GM11168 (cell line): ENCODE results near the gene METTL1.
"Not testable (repeated sequence)": the region's sequence is repeated elsewhere in the genome, so short reads cannot be mapped to it uniquely, and the experiment has no call there.

Experiments used
- in situ Hi-C: fragments of 300-500 bp; cut with MboI; formaldehyde crosslinking; loops from one replicate; pipeline ENCODE4 v1.12.0; 2022; ENCODE audit warnings: low sequenced_read_pairs; ENCODE audit not compliant: unreplicated experiment

Gene METTL1

DNA sequence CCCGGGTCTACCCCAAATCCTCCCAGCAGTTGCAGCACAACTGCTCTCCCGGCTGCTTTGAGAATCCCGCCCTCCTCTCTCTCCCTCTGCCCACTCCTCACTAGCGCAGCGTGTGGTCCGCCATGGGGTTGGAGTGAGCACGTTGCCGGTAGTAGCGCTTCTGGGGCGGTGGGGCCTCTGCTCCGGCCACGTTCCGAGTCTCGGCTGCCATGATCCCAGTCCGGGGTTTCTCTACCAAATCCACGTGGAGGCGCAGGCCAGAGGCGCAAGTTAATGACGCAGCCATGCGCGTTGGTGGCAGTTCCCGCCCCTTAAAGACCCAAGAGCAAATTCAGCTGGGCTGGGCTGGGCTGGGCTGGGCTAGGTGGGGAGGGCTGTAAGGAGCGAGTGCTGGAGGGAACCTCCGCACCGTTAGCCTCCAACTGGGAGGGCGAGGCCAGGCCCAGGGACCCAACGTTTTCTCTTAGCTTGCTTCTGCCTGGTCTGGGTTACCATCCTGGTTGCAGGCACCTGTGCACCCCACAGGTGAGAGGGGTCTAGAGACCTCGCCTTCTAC is at the start of gene METTL1:
METTL1 (minus strand) TSS at position 233 of the 556 bp plus-strand sequence; CDS start at position 211, 22 bp downstream.
- in situ Hi-C loops: no loop called here

DNA sequence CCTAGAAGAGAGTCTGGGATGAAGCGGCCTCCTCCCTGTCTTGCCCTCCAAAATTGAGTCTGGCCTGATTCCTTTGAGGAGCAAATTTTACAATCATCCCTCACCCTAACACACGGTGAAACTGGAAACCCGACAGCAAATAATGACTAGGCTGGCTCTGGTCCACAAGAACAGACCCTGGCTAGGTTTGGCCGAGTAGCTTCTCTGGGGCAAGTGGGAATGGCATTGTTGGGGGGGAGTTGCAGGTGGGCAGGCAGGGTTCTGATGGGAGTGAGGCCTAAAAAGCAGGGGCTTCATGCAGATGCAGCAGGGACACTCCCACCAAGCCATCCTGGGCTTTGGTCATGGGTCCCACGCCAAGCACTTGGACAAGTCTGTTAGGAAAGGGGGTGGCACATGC is 49.1 kb upstream of the METTL1 start:
- in situ Hi-C loops: not testable (repeated sequence)

DNA sequence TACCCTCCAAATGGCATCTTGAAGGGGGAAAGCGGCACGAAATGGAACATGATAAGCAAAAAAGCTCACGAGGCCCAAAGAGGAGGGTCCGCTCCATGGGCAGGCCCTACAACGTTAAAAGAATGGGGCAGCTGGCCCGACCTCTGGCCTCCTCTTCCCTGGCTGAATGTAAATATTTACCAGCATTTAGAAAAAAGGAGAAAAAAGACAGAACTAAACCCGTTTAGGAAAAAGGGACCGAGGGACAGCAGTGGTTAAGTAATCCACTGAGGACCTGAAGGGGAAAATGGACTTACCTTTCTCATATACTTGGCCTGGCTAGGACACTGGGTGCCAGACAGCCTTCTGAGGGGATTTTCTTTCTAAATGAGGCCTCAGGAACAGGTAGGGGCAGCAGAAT is 48.2 kb upstream of the METTL1 start:
- in situ Hi-C loops: not testable (repeated sequence)

- in situ Hi-C loops: not testable (repeated sequence)
These were observed 46.1 kb upstream of the METTL1 start for GRCh38 chr12:57817990-57818331.

GRCh38 chr12:57817261-57817989 is 45.5 kb upstream of the METTL1 start:
- in situ Hi-C loops: no loop called here

DNA sequence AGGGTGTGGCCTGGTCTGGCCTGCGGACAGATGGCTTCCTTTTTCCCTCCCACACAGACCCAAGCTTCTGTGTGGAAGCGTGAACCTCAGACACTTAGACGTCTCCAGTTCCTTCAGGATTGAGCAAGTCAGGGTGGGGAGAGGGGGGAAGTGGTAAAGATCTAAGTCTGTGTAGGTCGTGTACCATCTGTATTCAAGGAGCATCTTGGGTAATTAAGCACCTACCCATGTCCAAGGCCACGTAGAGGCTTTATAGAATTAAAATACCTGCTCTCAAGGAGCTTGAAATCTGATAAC is 44.9 kb upstream of the METTL1 start:
- in situ Hi-C loops: no loop called here

DNA sequence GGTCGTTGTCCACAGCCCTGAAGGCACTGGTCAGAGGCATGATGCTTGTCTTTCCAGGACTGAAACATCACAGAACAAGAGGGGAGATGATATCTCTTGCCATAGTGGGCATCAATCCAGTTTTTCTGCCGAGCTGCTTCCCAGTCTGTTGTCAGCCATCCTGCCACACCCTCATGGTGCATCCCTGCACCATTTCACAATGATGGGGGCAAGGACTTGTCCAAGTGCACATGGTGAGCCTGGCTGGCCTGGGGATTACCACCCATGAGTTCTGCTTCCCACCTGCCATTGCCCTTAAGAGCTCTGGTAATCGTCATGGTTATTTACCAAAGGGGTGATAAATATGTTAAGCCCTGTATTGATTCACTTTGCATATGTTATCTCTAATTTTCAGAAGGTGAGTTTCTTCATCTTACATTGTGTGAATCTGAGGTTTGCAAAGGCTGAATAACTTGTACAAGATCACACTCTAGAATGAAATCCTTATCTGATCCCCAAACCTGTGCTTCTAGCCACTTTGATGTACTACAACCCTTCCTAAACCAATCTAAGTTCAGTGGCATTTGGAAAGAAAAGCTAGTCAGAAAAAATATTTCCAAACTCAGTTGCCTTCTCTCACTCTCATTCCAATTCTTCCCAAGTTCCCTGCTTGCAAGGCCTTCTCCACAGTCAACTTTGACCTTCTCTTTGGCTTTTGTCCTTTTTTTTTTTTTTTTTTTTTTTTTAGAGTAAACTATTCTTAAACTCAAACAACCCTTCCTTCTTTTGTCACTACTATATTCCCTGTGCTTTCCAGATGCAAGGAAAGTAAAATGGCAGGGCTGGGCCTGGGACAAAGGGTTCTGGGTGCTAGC is 44.3 kb upstream of the METTL1 start:
- in situ Hi-C loops: no loop called here

DNA sequence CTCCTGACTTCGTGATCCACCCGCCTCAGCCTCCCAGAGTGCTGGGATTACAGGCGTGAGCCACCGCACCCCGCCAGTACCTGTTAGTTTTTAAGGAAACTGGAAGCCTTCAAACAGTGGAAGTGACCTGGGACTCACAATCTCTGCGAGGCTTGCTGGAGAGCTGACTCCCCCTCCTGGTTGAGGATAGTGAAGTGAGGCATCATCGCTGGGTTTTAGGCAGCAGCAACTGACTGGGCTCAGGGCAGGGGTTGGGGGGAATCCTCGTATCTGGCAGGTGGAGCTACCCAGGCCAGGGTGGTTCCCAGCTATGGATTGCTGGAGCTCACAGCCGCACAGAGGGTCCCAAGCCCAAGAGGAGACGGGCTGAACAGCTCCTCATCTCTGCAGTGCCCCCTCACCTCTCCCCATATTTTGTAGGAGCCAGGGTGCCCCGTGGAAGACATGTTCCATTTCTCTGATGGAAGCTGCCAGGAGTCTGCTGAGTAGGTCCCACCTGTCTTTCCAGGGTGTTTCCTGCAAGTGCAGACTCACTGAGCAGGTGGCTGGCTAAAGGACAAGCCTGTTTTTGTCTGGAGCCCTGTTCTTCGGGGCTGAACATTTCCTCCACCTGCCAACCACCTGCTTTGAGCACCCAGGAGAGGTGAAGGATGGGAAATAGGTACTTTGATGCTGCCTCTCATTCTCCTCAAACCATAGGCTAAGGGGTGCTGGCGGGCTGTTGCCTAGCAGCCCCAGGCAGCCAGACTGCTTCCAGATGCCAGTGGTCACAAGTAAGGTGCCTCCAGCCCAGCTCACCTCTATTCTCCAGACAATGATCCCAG is 43.5 kb upstream of the METTL1 start:
- in situ Hi-C loops: no loop called here

GRCh38 chr12:57813971-57814772 is 42.3 kb upstream of the METTL1 start:
- in situ Hi-C loops: no loop called here

DNA sequence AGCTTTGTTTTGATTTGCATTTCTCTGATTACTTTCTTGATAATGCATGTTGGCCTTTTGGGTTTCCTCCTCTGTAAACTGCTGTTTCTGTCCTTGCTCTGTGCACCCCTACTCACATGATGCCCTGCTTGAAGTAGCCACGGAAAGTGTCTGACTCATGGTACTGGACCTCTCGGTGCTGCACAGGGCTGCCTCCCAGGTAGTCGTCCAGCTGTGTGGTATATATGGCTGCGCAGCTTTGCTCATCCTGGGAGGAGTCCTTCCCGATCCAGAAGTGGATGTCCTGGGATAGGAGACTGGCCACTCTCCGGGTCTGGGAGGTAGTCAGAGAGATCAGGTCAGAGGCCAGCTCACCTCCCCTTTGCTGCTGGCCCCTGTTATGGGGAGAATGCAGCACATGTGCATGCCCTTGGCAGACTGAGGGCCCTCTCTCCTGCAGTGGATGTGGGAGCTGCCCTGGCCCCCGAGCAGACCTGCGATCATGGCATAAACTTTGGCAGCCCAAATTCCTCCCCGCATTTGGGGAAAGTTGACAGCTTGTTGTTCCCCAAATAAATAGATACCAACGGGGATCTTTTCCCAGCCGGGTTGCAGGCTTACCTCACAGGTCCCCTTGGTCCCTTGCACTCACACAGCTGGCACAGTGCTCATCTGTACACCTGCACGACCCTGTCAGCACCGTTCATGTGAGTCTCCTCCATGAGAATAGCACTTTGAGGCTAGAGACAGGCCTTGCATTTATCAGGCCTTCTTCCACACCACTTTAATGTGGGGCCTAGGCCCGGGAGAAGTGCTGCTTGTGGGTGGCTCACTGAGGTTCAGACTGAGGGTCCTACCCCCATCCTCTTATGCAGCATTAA is 41.4 kb upstream of the METTL1 start:
- in situ Hi-C loops: no loop called here

- in situ Hi-C loops: no loop called here
These were observed 39.3 kb upstream of the METTL1 start for GRCh38 chr12:57811028-57811755.

DNA sequence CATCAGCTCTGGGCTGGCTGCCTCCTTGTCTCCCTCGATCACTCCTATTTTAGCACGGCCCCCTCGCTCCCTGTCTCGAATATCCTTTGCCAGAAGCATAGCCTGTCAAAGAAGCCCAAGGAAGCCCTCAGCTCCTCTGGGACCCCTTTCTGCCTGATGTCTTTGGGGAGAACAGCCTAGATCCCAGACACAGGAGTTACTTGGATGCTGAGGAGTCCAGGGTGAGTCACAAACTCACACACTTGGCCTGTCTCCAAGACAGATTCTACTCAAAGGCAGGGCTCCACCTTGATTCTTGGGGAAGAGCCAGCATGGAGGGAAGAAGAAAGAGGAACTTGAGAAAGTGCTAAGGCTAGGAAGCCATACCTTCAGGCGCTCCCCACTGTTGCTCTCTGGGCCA is 38.5 kb upstream of the METTL1 start:
- in situ Hi-C loops: no loop called here

DNA sequence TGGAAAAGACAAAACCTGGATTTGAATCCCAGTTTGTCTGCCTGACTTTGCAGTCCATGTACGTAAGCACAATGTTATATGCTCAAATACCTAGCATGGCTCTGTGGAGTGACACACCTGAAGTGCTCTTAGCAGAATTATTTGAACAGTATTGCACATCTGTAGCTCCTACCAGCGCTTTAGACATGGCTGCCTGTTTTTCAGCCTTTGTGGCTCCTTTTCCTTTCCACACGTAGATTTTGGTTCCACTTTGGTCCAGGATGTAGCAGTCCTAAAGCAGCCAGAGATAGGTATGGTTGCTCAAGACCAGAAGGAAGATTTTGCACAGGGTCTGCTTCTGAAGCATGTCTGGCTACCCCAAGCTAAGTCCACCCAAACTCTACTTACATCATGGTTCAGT is 37.5 kb upstream of the METTL1 start:
- in situ Hi-C loops: no loop called here

DNA sequence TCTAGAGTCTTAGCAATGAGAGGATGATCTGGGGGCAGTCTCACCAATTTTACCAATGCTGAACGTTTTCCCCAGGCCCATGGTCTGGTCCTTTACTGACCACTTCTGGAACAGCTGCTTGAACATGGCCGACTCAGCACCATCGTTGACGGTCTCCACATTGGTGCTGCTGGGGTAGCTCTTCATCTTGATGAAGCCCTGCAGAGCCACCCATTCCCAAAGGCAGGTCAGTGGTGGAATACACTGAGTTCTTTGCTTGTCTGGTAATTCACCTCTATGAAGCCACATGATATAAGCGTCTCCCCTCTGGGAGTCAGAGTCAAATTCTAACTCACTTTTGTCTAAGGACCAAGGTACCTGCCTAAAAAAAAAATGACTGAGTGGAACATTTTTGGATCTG is 36.4 kb upstream of the METTL1 start:
- in situ Hi-C loops: no loop called here

GRCh38 chr12:57807285-57807684 is 35.4 kb upstream of the METTL1 start:
- in situ Hi-C loops: no loop called here

DNA sequence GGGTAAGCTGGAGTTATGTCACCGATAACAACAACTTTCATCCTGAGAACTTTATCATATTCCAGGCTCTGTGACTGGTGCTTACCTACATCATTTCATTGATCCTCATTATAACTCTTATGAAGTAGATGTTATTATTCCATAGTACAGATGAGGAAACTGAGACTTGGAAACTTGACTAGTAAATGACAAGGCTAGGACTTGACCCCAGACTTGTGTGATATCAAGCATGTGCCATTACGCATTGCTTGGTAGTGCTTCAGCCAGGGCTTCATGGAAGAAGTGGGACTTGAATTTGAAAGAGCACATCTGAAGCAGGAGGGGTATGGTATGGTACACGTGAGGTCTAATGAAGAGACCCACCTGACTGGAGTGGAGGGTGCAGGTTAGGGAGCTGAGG is 34.8 kb upstream of the METTL1 start:
- in situ Hi-C loops: no loop called here

DNA sequence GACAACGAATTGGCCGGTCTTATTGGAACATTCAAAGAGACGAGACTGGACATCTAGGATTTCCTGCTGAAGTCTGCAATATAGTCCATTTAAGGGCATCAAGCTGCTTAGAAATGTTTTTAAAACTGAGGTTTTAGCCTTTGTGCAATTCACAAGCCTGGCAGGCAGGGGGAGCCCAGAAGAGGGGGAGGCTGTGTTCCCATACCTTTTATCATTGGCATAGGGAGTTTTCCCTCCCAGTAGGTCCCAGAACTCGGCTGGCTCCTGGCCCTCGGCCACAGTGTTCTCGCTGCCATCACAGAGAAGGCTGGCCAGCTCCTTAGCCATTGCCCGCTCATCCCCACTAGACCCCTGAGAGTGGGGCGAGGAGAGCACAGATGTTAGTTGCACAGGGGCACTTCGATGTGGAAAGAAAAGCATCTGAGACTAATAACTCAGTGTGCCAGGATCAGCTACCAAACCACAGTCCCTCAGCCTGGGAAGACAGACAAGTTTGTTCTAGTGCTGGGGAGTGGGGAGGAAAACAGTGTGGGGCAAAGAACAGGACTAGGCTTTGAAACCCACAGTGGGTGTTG is 31.5 kb upstream of the METTL1 start:
- in situ Hi-C loops: no loop called here

- in situ Hi-C loops: no loop called here
These were observed 30.7 kb upstream of the METTL1 start for GRCh38 chr12:57802607-57803006.
